ENCODE results near the gene C3orf52.
A peak's percentile ranks its signal among the peaks of the same experiment; 100 is the strongest.

Gene C3orf52

GRCh38 chr3:112126511-112126911, 40.3 kb downstream of the C3orf52 start:
- H3K4me3 ChIP-seq (ENCODE audit: low read depth, low read length), result no peak overlapping the region
- DNase-seq (ENCODE audit: low read depth), result peak; percentile 18
- TF ChIP-seq CTCF (conservative IDR thresholded peaks at IDR 0.05; ENCODE audit: low read depth, low read length), result no peak

- TF ChIP-seq CTCF (conservative IDR thresholded peaks at IDR 0.05; ENCODE audit: low read depth, low read length), result no peak
- no peak overlapping the region for H3K4me3 ChIP-seq (ENCODE audit: low read depth, low read length)
- no peak for DNase-seq (ENCODE audit: low read depth)
Measured at GRCh38 chr3:112127522-112128494, 41.6 kb downstream of the C3orf52 start.

GRCh38 chr3:112128843-112129727, 42.9 kb downstream of the C3orf52 start:
- DNase-seq (ENCODE audit: low read depth), result peak; percentile 50

GRCh38 chr3:112129925-112130637, 43.9 kb downstream of the C3orf52 start:
- no peak for DNase-seq (ENCODE audit: low read depth)
- TF ChIP-seq CTCF (conservative IDR thresholded peaks at IDR 0.05; ENCODE audit: low read depth, low read length), result no peak
- H3K4me3 ChIP-seq (ENCODE audit: low read depth, low read length), result no peak overlapping the region

More at GRCh38 chr3:112128843-112129727, 42.9 kb downstream of the C3orf52 start:
- no peak for TF ChIP-seq CTCF (conservative IDR thresholded peaks at IDR 0.05; ENCODE audit: low read depth, low read length)
- H3K4me3 ChIP-seq (ENCODE audit: low read depth, low read length), result no peak overlapping the region

GRCh38 chr3:112130638-112130993, 44.4 kb downstream of the C3orf52 start:
- no peak for DNase-seq (ENCODE audit: low read depth)
- H3K4me3 ChIP-seq (ENCODE audit: low read depth, low read length), result no peak overlapping the region
- no peak for TF ChIP-seq CTCF (conservative IDR thresholded peaks at IDR 0.05; ENCODE audit: low read depth, low read length)

- TF ChIP-seq CTCF (conservative IDR thresholded peaks at IDR 0.05; ENCODE audit: low read depth, low read length), result no peak
- H3K4me3 ChIP-seq (ENCODE audit: low read depth, low read length), result no peak overlapping the region
- no peak for DNase-seq (ENCODE audit: low read depth)
Measured at GRCh38 chr3:112131111-112131510, 44.9 kb downstream of the C3orf52 start.

Measured in choroid plexus epithelial cell (primary cell).